GM20431 (cell line): ENCODE data around the gene PLPP7.

Experiments used
- in situ Hi-C: fragments of 300-500 bp; cut with MseI, MboI; formaldehyde crosslinking; loops from one replicate; pipeline ENCODE4 v1.15.0; 2020; ENCODE audit warnings: low sequenced_read_pairs; ENCODE audit not compliant: unreplicated experiment

PLPP7 gene

DNA sequence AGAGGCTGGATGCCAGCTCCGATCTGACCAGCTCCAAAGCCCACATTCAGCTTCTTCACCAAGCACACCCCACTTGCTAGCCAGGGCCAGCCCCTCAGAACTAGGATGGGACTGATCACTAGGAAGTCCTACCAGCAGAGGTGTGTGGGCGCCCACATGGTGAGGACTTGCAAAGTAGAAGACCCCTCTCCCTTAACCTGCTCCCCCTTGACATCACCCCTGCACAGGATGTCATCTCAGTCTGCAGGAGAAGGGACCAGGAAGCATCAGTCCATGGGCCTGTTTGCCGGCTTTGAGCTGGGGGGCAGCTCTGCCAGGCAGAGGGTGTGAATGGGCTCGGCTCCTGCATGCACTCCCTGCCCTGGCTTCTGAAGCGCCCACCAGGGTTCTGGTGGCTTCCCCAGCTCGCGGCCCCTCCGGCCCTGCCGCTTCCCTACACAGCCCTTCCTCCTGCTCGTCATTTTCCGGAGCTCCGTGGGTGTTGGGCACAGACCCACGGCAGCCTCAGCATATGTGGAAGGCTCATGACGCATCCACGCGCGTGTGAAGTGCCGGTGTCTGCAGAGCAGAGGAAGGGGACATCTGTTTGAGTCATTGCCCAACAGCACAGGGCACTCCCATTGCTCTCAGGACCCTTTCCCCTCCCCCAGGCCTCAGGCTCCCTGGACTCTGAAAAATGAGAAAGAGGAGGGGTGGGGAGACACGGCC lies 9.5 kb upstream of the PLPP7 start:
- in situ Hi-C loops: no loop called here

DNA sequence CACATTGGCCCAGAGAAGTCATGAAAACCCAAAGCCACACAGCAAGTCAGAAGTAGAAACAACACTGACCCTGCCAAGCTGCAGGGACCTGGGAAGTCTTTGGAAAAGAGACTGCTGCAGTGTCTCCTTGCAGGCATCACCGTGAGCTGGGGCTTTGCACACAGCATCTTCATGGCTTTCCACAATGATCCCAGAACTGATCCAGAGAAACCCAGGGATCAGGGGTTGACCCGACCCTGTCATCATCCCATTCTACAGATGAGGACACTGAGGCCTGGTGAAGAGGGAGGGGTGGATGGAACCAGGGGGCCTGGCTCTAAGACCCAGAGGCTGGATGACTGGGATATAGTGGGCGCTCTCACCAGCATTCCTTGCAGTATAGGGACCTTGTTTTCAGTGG lies 8.9 kb upstream of the PLPP7 start:
- in situ Hi-C loops: no loop called here

DNA sequence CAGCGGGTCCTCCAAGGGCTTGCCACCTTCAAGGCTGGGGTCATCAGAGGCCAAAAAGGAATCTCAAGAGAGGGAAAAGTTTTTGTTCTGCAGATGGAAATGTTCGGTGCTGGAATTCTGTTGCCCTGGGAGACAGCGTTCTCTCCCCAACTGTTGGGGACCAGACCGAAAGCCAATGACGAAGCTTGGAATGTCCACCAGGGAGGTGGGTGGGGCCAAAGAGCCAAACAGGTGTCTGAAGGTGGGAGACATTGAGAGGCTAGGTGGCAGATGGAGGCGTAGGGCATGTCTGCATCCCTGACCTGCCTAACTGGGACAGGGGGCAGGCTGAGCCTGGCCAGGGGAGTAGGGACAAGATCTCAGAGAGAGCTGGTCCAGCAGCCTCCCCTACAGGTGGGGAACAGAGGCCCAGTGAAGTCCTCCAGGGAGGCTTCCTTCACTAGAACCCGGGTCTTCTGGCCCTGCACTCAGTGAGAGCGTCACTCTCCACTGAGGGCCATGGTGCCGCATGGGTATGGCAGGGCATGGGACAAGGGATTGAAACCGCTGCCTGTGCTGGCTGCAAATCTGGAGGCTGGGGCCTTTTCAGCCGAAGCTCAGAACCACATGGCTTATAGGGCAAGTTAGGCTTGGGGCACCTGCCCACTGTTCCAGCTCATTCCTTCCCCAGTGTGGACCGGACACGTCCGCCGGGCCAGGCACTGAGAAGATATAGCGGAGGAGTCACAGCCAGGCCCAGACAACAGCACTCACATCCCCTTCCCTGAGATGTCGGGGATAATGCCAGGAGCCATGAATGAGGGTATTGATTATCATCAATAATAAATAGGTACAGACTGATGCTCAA lies 8.2 kb upstream of the PLPP7 start:
- in situ Hi-C loops: no loop called here

DNA sequence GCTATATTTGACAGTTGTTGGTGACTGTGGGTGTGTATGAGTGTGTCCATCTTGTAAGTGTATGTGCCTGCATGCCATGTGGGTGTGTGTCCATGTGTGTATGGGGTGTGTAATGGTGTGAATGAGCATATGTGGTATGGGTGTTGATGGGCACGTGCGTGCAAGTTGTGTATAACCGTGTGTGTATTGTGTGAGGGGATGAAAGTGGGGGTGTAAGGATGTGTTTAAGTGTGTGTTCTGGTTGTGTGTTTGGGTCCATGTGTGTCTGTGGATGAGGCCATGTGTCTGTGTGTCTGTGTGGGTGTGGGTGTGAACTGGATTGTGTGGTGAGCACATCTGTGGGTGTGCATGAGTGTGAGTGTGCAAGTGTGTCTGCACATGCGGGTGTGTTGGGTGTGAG lies 7.3 kb upstream of the PLPP7 start:
- in situ Hi-C loops: no loop called here

DNA sequence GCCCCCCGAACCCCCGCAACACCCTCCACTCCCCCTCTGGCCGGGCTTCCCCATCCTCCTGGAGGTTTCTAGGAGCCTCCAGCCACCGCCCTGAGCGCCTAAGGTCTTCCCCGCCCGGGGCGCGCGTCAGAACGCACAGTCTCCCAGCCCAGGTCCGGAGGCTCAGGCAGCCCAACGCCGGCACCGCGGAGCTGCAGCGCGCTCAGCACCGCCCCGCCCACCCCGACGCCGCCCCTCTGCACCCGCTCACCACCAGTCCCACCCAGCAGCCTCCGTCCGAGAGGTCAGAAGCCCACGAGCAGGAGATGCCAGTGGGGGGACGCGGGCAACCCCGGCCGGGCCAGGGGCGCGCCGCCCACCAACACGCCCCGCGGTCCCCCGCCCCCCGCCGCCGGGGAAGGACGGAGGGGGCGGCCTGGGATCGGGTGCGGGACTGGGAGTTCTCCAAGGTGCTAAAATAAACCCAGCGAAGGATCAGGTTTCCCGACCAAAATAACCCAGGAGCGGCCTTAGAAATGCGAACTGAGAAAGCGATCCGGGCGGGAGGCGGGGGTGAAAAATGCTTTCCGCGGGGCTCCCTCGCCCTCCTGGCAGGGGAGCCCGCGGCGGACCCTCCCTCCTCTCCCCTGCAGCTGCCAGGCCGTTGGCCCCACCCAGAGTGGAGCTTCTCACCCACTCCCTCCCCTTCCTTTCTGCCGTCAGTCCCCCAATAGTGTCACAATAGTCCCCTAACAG lies 6.7 kb upstream of the PLPP7 start:
- in situ Hi-C loops: no loop called here

DNA sequence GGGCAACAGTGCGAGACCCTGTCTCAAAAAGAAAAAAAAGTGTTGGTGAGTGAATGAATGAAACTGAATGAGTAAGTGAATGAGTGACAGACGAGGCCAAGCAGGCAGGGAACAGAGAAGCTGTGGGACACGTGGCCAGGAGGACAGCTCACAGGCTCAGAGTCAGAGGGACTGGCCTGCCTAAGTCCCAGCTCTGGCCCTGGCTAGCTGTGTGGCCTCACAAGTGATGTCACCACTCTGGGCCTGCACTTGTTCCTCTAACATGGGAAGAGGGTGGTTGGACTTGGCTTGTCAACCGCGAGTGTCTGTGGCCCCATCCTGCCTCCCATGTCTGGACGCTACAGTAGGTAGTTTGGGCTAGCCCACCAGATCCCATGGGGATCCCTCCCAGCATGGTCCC lies 4.7 kb upstream of the PLPP7 start:
- in situ Hi-C loops: no loop called here

DNA sequence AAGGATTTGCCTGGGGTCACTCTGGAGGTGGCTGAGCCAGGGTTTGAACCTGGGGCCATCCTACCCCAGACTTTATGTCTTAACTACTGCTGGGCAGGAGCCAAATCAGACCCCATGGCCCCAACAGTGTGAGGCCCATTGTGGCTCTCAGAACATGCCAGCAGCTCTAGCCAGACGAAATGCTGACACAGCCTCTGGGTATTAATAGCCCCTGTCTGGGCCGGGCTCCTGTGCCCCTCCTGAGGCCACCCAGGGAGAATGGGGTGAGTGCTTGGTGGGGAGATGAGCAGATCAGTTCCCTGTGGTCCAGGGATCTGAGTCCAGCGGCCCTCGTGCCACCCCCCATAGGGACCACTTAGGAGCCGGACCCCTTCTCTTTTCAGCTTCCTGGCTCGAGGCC lies 2.2 kb upstream of the PLPP7 start:
- in situ Hi-C loops: no loop called here

DNA sequence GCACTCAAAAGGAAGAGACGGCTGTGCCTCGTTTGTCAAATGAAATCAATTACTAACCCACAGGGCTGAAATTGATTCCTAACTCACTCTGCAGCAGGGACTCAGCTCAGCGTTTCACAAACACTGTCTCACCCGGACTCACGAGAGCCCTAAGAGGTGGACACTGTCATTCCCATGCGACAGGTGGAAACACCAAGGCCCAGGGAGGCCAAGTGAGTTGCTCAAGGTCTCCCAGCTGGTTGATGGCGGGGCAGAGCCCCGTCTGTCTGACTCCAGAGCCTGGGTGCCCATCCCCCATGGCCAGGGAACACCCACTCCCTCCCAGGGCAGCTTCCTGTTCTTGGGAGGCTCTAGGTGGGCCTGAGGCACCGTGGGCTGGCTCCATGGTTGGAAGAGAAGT lies 1.3 kb upstream of the PLPP7 start:
- in situ Hi-C loops: no loop called here

DNA sequence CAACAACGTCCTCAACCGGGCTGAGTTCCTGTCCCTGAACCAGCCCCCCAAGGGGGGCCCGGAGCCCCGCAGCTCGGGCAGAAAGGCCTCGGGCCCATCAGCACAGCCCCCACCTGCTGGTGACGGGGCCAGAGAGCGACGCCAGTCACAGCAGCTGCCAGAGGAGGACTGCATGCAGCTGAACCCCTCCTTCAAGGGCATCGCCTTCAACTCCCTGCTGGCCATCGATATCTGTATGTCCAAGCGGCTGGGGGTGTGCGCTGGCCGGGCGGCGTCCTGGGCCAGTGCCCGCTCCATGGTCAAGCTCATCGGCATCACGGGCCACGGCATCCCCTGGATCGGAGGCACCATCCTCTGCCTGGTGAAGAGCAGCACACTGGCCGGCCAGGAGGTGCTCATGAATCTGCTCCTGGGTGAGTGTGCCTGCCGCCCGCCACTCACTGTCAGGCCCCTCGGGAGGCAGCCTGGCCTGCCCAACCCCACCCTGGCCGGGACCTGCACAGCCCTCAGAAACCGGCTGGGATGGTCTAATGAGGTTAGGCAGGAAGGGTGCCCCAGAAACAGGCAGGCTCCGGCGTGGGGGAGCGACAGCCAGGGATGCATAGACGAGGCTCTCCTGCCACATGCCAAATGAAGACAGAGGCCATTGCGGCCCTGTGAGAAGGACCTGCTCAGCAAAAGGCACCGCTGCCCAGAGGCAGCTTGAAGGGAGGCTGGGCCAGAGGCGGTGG lies 678 bp downstream of the PLPP7 start:
- in situ Hi-C loops: no loop called here

DNA sequence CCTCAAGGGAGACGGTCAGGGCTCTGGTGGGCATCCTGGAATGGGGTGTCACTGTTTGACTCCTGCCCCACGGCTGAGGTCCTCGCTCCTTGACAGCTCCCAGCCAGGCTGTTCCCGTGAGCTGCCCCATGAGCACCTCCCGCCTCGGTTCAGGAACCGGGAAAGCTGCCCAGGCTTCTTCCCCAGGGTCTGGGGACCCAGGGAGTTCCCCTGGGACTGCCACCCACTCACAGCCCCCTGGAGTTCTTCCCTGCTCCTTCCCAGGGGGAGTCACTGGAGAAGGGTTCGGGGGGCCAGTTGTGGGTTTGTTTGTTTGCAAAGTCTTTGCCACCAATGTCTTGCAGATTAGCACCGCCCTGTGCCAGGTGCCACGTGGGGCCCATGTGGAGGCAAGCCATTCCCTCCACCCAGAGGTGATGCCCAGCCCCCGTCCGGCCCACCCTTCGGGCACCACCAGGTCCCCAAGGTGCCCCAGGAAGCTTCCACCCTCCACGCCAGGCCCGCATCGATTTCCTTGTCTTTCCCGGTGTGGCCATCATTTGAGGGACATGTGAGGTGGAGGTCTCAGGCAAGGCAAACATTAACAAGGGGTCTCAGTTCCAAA lies 1.3 kb downstream of the PLPP7 start:
- in situ Hi-C loops: no loop called here

DNA sequence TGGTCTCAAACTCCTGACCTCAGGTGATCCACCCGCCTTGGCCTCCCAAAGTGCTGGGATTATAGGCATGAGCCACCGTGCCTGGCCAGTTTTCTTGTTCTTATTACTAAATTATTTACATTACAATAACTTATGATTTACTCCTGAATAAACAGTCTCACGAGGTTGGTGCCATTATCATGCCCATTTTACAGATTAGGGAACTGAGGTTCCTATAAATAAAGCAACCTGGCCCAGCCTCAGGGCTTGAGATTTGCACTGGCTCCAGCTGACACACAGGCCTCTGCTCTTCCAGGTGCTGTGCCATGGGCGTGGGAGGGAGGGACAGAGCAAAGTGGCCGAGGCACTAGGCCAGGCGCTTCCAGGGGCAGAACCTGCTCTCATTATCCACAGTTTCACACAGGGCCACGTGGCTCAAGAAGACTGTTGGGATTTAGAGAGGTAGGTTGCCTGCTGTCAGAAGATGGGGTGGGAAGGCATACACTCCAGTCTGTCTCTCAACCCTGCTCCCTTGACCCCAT lies 2.3 kb downstream of the PLPP7 start:
- in situ Hi-C loops: no loop called here

DNA sequence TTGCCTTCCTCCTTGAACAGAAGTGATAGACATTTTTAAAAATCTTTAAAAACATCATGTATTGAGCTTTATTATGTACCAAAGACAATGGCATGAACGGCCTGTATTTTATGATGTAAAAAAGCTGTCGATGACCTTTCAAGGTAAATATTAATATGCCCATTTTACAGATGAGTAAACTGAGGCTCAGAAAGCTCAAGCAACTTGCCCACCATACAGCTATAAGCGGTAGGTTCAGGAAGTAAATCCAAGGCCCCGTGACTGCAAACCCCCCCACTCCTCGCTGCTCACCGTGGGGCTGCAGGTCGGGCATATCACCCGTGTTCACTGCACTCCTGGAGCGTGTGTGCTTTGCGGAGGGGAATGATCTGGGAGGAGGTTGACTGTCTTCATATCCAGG lies 3.4 kb downstream of the PLPP7 start:
- in situ Hi-C loops: no loop called here

DNA sequence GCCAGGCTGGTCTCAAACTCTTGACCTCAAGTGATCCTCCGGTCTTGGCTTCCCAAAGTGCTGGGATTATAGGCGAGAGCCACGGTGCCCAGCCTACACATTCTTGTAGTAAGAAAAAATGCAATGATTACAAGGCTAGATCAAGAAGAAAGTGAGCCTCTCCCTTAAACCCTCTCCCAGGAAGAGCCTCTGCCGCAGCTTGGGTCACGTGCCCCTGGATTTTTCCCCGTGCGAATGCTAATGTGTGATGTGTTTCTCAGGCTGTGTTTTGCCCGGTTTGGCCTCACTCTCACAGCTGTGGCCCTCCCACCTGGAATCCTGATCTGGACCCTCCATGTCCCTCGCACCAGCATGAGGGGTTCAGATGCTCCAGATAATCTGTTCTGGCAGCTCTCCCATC lies 6.9 kb downstream of the PLPP7 start:
- in situ Hi-C loops: no loop called here

DNA sequence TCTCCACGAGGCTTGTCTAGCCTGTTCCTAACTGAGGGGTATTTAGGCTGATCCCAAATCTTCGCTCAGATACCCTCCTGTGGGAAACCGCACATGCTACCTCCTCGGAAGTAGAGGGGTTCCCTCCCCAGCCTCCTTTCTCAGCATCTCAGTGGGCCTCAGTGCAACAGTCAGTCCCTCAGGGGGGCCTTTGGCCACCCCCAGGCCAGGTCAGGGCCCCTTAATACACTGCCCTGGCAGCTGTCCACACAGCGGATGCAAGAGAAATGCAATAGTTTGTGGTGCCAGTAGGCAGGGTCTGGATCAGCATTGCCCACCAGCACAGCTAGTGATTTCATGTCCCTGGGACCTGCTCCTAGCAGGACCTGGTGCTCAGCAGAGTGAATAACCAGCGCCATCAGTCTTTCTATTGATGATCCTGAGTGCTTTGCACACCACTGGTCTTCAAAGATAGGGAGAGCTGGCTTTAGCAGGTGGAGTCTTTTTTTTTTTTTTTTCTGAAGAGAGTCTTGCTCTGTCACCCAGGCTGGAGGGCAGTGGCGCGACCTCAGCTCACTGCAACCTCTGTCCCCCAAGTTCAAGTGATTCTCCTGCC lies 7.5 kb downstream of the PLPP7 start:
- in situ Hi-C loops: no loop called here

DNA sequence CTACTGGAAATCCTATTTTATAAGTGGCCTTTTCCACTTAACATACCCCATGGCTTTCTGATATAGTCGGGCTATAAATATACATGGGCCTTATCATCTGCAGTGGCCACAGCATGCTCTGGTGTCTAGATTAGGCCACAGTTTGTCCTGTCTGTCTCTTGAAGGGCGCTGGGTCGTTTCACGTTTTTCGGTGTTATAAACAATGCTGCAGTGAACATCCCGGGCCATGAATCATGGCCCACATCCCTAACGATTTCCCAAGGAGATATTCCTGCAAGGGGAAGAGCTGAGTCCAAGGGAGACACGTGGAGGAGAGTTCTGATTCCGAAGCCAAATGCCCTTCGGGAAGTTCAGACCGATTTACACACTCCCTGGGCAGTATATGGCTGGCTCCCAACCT lies 8.4 kb downstream of the PLPP7 start:
- in situ Hi-C loops: no loop called here

DNA sequence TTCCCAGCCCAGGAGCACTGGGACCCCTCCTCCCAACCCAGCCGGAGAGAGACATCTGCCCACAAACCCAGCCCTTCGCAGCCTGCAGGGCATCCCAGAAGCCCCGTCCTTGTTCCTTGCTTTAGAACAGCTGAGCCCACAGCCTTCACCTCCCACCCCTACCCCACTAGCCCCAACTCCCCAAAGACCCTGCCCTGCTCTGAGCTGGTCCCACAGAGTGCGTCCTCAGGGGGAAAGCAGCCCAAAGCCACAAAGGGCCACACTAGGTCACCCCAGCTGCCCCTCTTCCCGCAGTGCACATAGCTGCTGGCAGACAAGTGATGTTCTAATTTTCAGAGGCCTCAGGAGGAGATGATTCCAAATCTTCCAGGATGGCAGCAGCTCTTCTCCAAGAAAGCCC lies 8.8 kb downstream of the PLPP7 start:
- in situ Hi-C loops: no loop called here

DNA sequence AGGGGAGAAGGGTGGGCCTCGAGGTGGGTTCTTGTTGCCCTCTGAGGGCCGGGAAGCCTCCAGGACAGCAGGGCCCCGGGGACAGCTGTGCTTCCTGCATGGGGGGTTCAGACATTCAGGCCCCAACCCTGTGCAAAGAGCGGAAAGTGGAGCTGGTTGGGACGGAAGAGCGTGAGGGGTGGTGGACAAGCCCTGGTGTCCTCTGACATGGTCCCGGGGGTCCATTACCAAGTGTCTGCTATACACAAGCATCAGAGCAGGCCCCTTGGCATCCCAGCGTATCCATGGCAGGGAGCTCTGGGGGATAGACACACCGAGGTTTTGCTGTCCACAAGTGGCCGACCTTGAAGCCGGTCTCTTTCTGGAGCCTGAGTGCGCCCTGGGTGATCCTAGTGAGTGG lies 9.3 kb downstream of the PLPP7 start:
- in situ Hi-C loops: no loop called here

DNA sequence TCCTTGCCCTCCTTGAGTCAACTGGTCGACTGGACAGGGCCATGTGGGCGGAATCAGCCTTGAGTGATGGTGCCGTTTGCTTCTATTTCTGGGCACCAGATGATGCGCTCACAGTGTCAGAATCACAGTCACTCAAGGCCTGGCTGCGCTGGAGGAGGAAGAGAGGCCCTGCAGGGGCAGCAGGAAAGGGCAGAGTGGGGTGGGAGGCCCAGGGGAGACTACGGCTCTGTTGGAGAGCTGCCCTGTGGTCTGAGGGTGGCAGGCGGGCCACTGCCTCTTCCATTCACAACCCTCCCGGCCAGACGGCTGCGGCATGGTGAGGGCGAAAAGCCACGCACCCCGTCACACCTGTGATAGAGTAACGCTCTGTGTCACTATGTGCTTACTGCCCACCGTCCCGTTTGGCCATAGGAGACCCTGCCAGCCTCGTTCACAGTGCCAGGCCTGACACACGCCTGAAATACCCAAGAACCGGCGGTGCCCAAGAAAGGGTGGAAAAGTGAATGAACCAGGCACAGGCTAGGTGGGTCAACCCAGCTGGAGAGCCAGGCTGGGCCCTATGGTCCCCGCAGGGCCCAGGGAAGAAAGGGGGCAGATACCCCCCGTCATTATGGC lies 9.9 kb downstream of the PLPP7 start:
- in situ Hi-C loops: no loop called here

DNA sequence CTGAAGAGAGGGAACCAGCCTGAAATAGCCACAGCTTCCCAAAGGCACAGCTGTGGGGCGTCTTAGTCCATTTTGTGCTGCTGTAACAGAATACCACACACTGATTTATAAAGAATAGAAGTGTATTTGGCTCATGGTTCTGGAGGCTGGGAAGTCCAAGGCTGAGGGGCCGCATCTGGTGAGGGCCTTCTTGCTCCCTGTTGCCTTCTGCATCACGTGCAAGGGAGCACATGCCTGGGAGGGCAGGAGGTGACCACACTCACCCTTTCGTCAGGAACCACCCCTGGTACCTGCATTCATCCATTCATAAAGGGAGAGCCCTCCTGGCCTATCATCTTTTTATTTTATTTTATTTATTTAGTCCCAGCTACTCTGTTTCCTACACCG lies 10.4 kb downstream of the PLPP7 start:
- in situ Hi-C loops: no loop called here
